ENCODE measurements around the gene CABLES2.
"Not testable (repeated sequence)": the region's sequence is repeated elsewhere in the genome, so short reads cannot be mapped to it uniquely, and the experiment has no call there.

The CABLES2 gene

GRCh38 chr20:62426059-62426348, 18.9 kb upstream of the CABLES2 start:
- not testable (repeated sequence) for H3K9me3 Mint-ChIP-seq, H3K27me3 Mint-ChIP-seq, H3K4me1 Mint-ChIP-seq, H3K4me3 Mint-ChIP-seq, H3K27ac Mint-ChIP-seq, H3K36me3 Mint-ChIP-seq

- Mint-ChIP-seq H3K36me3 (no peaks in the 10 kb centered on the region), H3K27ac (no peak overlapping the region), H3K27me3 (no peaks in the 10 kb centered on the region), H3K9me3 (no peaks in the 10 kb centered on the region), H3K4me3 (no peak overlapping the region), H3K4me1 (no peaks in the 10 kb centered on the region)
Measured at GRCh38 chr20:62425281-62426058, 18.4 kb upstream of the CABLES2 start.

GRCh38 chr20:62424249-62425107, 17.4 kb upstream of the CABLES2 start:
- Mint-ChIP-seq H3K9me3 (no peaks in the 10 kb centered on the region), H3K27ac (no peak overlapping the region), H3K4me1 (no peaks in the 10 kb centered on the region), H3K27me3 (no peaks in the 10 kb centered on the region), H3K4me3 (no peak overlapping the region), H3K36me3 (no peaks in the 10 kb centered on the region)

GRCh38 chr20:62423326-62423706, 16.2 kb upstream of the CABLES2 start:
- H3K27me3 Mint-ChIP-seq, result no peaks in the 10 kb centered on the region
- no peak overlapping the region for H3K27ac Mint-ChIP-seq
- no peaks in the 10 kb centered on the region for H3K4me1 Mint-ChIP-seq
- no peak overlapping the region for H3K4me3 Mint-ChIP-seq
- no peaks in the 10 kb centered on the region for H3K36me3 Mint-ChIP-seq
- no peaks in the 10 kb centered on the region for H3K9me3 Mint-ChIP-seq

GRCh38 chr20:62422636-62423325, 15.7 kb upstream of the CABLES2 start:
- Mint-ChIP-seq H3K27me3 (no peaks in the 10 kb centered on the region), H3K4me3 (no peak overlapping the region), H3K36me3 (no peaks in the 10 kb centered on the region), H3K27ac (no peak overlapping the region), H3K9me3 (no peaks in the 10 kb centered on the region), H3K4me1 (no peaks in the 10 kb centered on the region)

DNA sequence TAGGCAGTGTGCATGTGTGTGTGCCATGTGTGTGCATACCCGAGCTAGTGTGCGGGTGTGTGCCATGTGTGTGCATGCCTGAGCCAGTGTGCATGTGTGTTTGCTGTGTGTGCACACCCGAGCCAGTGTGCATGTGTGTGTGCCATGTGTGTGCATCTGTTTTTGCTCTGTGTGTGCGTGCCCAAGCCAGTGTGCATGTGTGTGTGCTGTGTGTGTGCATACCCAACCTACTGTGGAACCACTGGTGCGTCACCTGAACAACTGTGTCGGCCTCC, 14.6 kb upstream of the CABLES2 start:
- H3K36me3 Mint-ChIP-seq, result no peaks in the 10 kb centered on the region
- no peak overlapping the region for H3K4me3 Mint-ChIP-seq
- no peaks in the 10 kb centered on the region for H3K27me3 Mint-ChIP-seq
- H3K27ac Mint-ChIP-seq, result no peak overlapping the region
- H3K4me1 Mint-ChIP-seq, result no peaks in the 10 kb centered on the region
- no peaks in the 10 kb centered on the region for H3K9me3 Mint-ChIP-seq

- Mint-ChIP-seq H3K9me3 (no peaks in the 10 kb centered on the region), H3K4me1 (no peaks in the 10 kb centered on the region), H3K27ac (no peak overlapping the region), H3K4me3 (no peak overlapping the region), H3K36me3 (no peaks in the 10 kb centered on the region), H3K27me3 (no peaks in the 10 kb centered on the region)
Measured at GRCh38 chr20:62420846-62421715, 14.0 kb upstream of the CABLES2 start.

- Mint-ChIP-seq H3K4me3 (no peak overlapping the region), H3K4me1 (no peaks in the 10 kb centered on the region), H3K27me3 (no peaks in the 10 kb centered on the region), H3K9me3 (no peaks in the 10 kb centered on the region), H3K27ac (no peak overlapping the region), H3K36me3 (no peaks in the 10 kb centered on the region)
Measured at GRCh38 chr20:62419759-62420158, 12.7 kb upstream of the CABLES2 start.

DNA sequence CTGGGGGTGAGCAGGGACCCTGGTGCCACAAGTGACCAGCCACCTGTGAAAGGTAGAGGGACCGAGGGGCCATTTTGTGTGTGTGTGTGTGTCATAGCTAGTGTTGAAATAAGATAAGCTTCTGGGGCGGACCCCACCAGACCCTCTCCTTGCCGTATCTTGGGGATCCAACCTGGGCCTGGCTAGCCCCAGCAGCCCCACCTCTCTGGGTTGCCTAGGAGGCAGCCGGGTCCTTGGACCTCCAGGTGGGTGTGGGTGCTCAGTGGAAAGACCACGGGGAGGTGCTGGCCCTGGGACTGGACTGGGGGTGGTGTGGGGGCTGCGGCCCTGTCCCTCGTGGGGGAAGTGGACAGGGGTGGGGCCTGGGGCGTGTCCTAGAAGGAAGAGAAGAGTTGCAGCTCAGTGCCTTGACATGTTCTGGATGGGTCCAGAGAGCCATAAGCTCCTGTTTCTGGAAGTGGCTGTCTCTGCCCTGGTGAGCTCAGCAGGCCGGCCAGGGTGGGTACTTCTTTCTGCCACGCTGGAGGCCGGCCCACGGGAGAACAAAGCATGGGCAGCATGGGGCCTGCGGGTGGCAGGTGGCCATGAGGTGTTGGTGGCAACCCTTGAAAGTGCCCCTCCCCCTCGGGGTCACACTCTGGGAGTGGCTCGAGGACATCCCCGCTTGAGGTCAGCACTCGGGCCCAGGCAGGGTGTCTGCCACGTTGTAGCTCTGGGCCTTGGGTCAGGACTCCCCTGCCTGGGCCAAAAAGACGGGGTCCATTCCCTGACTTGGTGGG, 11.8 kb upstream of the CABLES2 start:
- Mint-ChIP-seq H3K36me3 (no peaks in the 10 kb centered on the region), H3K27me3 (no peaks in the 10 kb centered on the region), H3K4me1 (no peaks in the 10 kb centered on the region), H3K9me3 (no peaks in the 10 kb centered on the region), H3K27ac (no peak overlapping the region), H3K4me3 (no peak overlapping the region)

GRCh38 chr20:62417981-62418708, 11.1 kb upstream of the CABLES2 start:
- Mint-ChIP-seq H3K27me3 (no peaks in the 10 kb centered on the region), H3K27ac (no peak overlapping the region), H3K4me1 (no peaks in the 10 kb centered on the region), H3K4me3 (no peak overlapping the region), H3K9me3 (no peaks in the 10 kb centered on the region), H3K36me3 (no peaks in the 10 kb centered on the region)

DNA sequence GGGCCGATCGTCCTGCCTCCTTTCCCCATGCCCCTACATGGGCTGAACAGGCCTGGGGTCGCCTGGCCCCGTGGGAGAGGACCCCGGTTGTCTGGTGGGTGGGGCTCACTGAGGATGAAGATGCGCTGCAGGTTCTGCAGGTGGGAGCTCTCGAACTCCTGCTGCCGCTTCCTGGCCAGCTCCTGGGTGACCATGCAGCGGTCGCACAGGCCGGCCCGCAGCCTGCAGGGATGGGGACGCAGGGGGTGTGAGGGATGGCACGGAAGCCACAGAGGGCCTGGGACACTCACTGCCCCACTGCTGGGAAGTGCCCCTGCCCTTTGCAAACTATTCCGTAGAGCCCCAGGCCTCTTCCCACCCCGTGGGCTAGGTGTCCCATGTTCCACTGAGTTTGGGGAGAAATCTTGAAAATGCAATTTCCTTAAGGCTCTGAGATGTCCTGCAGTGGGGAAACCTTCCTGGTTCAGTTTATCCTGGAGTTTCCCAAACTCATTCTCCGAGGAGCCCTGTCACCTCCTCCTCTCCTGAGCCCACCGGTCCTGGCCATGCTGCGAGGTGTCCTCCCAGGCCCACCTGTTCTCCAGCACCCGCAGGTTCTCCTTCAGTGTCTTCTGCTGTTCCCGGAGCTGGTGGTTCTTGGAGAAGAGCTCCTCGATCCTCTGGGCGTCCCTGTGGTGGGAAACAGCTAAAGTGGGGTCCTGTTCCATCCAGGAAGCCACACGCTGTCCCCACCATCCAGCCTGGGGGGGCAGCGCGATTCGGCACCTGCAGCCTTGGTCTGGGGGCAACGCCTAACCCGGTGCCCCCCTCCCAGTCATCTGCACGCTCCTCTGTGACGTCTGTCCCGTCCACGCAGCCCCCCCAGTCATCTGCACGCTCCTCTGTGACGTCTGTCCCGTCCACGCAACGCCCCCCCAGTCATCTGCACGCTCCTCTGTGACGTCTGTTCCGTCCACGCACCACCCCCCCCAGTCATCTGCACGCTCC, 9.9 kb upstream of the CABLES2 start:
- no peaks in the 10 kb centered on the region for H3K36me3 Mint-ChIP-seq
- no peaks in the 10 kb centered on the region for H3K9me3 Mint-ChIP-seq
- H3K4me1 Mint-ChIP-seq, result no peaks in the 10 kb centered on the region
- no peaks in the 10 kb centered on the region for H3K27me3 Mint-ChIP-seq
- no peak overlapping the region for H3K27ac Mint-ChIP-seq
- H3K4me3 Mint-ChIP-seq, result no peak overlapping the region

- Mint-ChIP-seq H3K4me3 (no peak overlapping the region), H3K4me1 (no peaks in the 10 kb centered on the region), H3K9me3 (no peaks in the 10 kb centered on the region), H3K27ac (no peak overlapping the region), H3K27me3 (no peaks in the 10 kb centered on the region), H3K36me3 (no peaks in the 10 kb centered on the region)
Measured at GRCh38 chr20:62415354-62416111, 8.4 kb upstream of the CABLES2 start.

DNA sequence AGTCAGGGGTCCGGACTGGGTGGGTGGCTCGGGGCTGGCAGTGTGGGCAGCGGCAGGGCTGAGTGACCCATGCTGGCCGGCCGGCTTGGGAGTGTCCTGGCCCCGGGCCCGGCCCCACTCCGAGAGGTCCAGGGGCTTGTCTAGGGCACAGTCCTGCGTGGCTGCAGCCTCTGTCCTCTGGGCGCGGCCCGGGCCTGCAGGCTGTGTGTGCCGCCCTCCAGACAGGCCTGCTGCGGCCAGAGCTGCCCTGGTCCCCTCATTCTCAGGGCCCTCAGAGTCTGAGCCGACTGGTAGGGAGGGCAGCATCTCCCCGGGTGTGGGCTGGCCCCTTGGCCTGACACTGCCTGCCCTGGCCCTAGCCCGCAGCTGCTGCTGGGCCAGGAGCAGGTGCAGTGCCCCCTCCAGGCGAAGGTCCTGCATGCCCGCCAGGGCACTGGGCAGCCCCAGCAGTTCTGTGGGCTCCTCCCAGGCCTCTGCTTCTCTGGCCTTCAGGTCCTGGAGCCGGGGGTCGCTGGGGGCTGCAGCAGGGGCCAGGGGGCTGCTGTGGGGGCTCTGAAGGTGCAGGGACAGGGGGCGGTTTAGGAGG, 6.9 kb upstream of the CABLES2 start:
- no peak overlapping the region for H3K27ac Mint-ChIP-seq
- peaks cover 6% of the 10 kb centered on the region for H3K4me1 Mint-ChIP-seq
- no peak overlapping the region for H3K4me3 Mint-ChIP-seq
- no peaks in the 10 kb centered on the region for H3K27me3 Mint-ChIP-seq
- H3K9me3 Mint-ChIP-seq, result no peaks in the 10 kb centered on the region
- H3K36me3 Mint-ChIP-seq, result no peaks in the 10 kb centered on the region
